ENCODE measurements around the gene RNF2. TPM values are rescaled to one million over a fixed set of nuclear protein-coding genes. Genes with fewer than 3 reads are reported as not detected.

RNF2 gene
- total and polyA plus RNA-seq, 2 of the 13 experiments (the other 11 are each of a cell fraction or from before 2014, with no cell fraction given), result 19.3 to 21.7 TPM

- POLR2A ChIA-PET, result no interaction called here
- H3K9ac ChIP-seq (ENCODE audit: insufficient read depth, low read depth, low read length), result no peak overlapping the region
- H4K20me1 ChIP-seq (ENCODE audit: insufficient read depth, low read length), result peaks cover 12% of the 10 kb centered on the region
- DNase-seq (ENCODE audit: low spot score), result no peak
- no peak for FAIRE-seq
- H3K27ac ChIP-seq (ENCODE audit: extremely low read length, insufficient read depth, low read length), result no peak overlapping the region
- ATAC-seq, result no peak
- WGBS (ENCODE audit: low lambda C conversion rate), result 79% methylated on average over 5 of the region's 5 CpGs
- no peaks in the 10 kb centered on the region; a peak in 1 of 5 replicates for H3K36me3 ChIP-seq (replicated peaks in 1 of 2; ENCODE audit: control insufficient read depth in 1 of 2, insufficient read depth in 2 of 2, low read length in 2 of 2)
- peaks cover 33% of the 10 kb centered on the region for H3K4me1 ChIP-seq (ENCODE audit: insufficient read depth, low read length)
- BruUV-seq (replicated peaks), result no TSS peak
- no peak overlapping the region for H3K4me3 ChIP-seq (replicated peaks in 1 of 3; ENCODE audit: insufficient read depth in 1 of 3, low read depth in 2 of 3, low read length in 3 of 3)
- TF ChIP-seq CEBPB (IDR thresholded peaks at IDR 0.05; ENCODE audit: borderline replicate concordance, low read depth, low read length) (peak; percentile 92), HMGXB4 (CRISPR knock-in tag; IDR thresholded peaks at IDR 0.05; ENCODE audit: borderline replicate concordance in 1 of 2, low read depth in 1 of 2) (no peak), CSRNP1 (CRISPR knock-in tag; IDR thresholded peaks at IDR 0.05) (no peak), CEBPG (CRISPR knock-in tag; IDR thresholded peaks at IDR 0.05) (peak; percentile 66)
- intact Hi-C loops (cut with micrococcal nuclease; ENCODE audit: unreplicated experiment) (no loop called here), in situ Hi-C loops (cut with HindIII; ENCODE audit: extremely low pct_ligation_motif_present, low pct_unique_long_range_greater_than_20kb) (no loop called here)
- no peaks in the 10 kb centered on the region for H3K9me3 ChIP-seq (ENCODE audit: low read length)
- no peaks in the 10 kb centered on the region for H3K27me3 ChIP-seq (ENCODE audit: control insufficient read depth in 1 of 2, insufficient read depth in 2 of 2, low read length in 2 of 2)
- no peak overlapping the region for H3K4me2 ChIP-seq (ENCODE audit: low read depth, low read length)
- H2AFZ ChIP-seq (ENCODE audit: low read length), result no peak overlapping the region
- H3K79me2 ChIP-seq (ENCODE audit: insufficient read depth, low read length), result peaks cover 72% of the 10 kb centered on the region
- CTCF ChIA-PET (ENCODE audit: low intra/inter-chr PET ratio, low total read pairs), result no interaction called here
These were observed 5.6 kb downstream of the RNF2 start for GRCh38 chr1:185050823-185051451.

All from HepG2 (cell line).